K562 (cell line): Measurements from ENCODE around the gene DALRD3. TPM values are rescaled to one million over a fixed set of nuclear protein-coding genes. Genes with fewer than 3 reads are reported as not detected.
A peak's percentile ranks its signal among the peaks of the same experiment; 100 is the strongest.

Experiments used
- HCFC1 ChIP-seq: IDR thresholded peaks from 2 replicates; pipeline ENCODE4 v1.6.1; 2012; ENCODE audit warnings: low read depth, low read length, improper control_type of control experiment
- HNRNPH1 ChIP-seq: fragments of 200-400 bp; formaldehyde crosslinking; optimal IDR thresholded peaks from 2 replicates; pipeline ENCODE3; 2017; ENCODE audit warnings: low read depth, mild to moderate bottlenecking, low read length, moderate library complexity
- HNRNPK ChIP-seq: fragments of 200-400 bp; formaldehyde crosslinking; IDR thresholded peaks from one replicate; pipeline ENCODE4 v1.6.1; 2018; ENCODE audit warnings: mild to moderate bottlenecking, low read depth, low read length; ENCODE audit not compliant: poor library complexity, severe bottlenecking
- HNRNPL ChIP-seq: fragments of 200-400 bp; formaldehyde crosslinking; IDR thresholded peaks from 2 replicates; pipeline ENCODE4 v1.6.1; 2017; ENCODE audit warnings: low read depth, mild to moderate bottlenecking, low read length
- JUN ChIP-seq, 2 experiments: sonication (generic) in 1 of 2; formaldehyde crosslinking in 1 of 2; IDR thresholded peaks; 2 replicates each; pipeline versions ENCODE4 v1.6.1 to v1.8.0; 2012 to 2022; ENCODE audit warnings: borderline replicate concordance in 2 of 2, mild to moderate bottlenecking in 2 of 2, improper control_type of control experiment in 1 of 2, low read depth in 1 of 2, low read length in 1 of 2, missing genetic modification reagents in 1 of 2
- MAFG ChIP-seq: fragments of 450-650 bp; conservative IDR thresholded peaks from 2 replicates; pipeline ENCODE4 v1.6.1; 2016; ENCODE audit warnings: missing genetic modification characterization, missing compliant biosample characterization
- PHF20 ChIP-seq: fragments of 450-650 bp; IDR thresholded peaks from 2 replicates; pipeline ENCODE4 v1.6.1; 2018; ENCODE audit not compliant: partially characterized antibody
- RBBP5 ChIP-seq: fragments of 200-600 bp; sonication (generic); IDR thresholded peaks from 2 replicates; pipeline ENCODE4 v1.6.1; 2012; ENCODE audit warnings: borderline replicate concordance, mild to moderate bottlenecking, low read length, control low read depth, inconsistent platforms; ENCODE audit not compliant: insufficient read depth, poor library complexity, severe bottlenecking
- SOX6 ChIP-seq: fragments of 450-650 bp; IDR thresholded peaks from 2 replicates; pipeline ENCODE4 v1.6.1; 2014; ENCODE audit warnings: mild to moderate bottlenecking
- TCF3 ChIP-seq: sonication (generic); formaldehyde crosslinking; IDR thresholded peaks from 2 replicates; pipeline ENCODE4 v1.4.0; 2020; ENCODE audit warnings: mild to moderate bottlenecking, missing genetic modification reagents
- THAP7 ChIP-seq: fragments of 250-450 bp; sonication (Bioruptor Pico); IDR thresholded peaks from 2 replicates; pipeline ENCODE4 v1.5.0; 2021
- TRIM28 ChIP-seq: fragments of 450-650 bp; IDR thresholded peaks from 2 replicates; pipeline ENCODE4 v1.6.1; 2017
- TSHZ1 ChIP-seq: fragments of 250-450 bp; sonication (Bioruptor Pico); IDR thresholded peaks from 2 replicates; pipeline ENCODE4 v1.4.0; 2020; ENCODE audit warnings: mild to moderate bottlenecking, moderate library complexity
- ZNF280A ChIP-seq: fragments of 450-650 bp; IDR thresholded peaks from 2 replicates; pipeline ENCODE4 v1.6.1; 2018; ENCODE audit warnings: mild to moderate bottlenecking, low read depth; ENCODE audit not compliant: partially characterized antibody
- ZNF586 ChIP-seq: fragments of 450-650 bp; formaldehyde crosslinking; conservative IDR thresholded peaks from 2 replicates; pipeline ENCODE4 v1.4.0; 2020; ENCODE audit warnings: mild to moderate bottlenecking, moderate library complexity
- ZNF668 ChIP-seq: fragments of 250-450 bp; sonication (Bioruptor Pico); IDR thresholded peaks from 2 replicates; pipeline ENCODE4 v1.8.0; 2022; ENCODE audit warnings: mild to moderate bottlenecking, inconsistent platforms
- polyA plus RNA-seq, 8 experiments: library from polyadenylated mRNA; depleted of rRNA in 4 of 8; stranded (reverse) in 5 of 8; unstranded in 3 of 8; fragments of >200 nt; fragmentation: Nextera tagmentation in 2 of 8; fragmentation: Illumina TruSeq in 1 of 8; extraction: Ambion mirVana in 2 of 8; extraction: Trizol in 1 of 8; gene quantifications; 2 replicates each; pipeline versions ENCODE4 v1.2.1 to v1.2.3, GENCODE V29; 2011 to 2014; ENCODE audit warnings: inconsistent platforms in 1 of 8, missing spikeins in 1 of 8
- total RNA-seq, 7 experiments: library from RNA; depleted of rRNA in 6 of 7; stranded (reverse); fragments of >200 nt in 6 of 7; fragmentation: Illumina TruSeq in 2 of 7; extraction: Trizol in 2 of 7; gene quantifications; 2 replicates each; pipeline versions ENCODE4 v1.2.1 to v1.2.3, GENCODE V29; 2011 to 2021; ENCODE audit warnings: low replicate concordance in 1 of 7
- TF ChIP-seq, protein P1 (sequence below): fragments of 450-650 bp; IDR thresholded peaks from 2 replicates; pipeline ENCODE4 v1.6.1; 2016; ENCODE audit warnings: mild to moderate bottlenecking

DALRD3 gene
- total and polyA plus RNA-seq, 9 of the 15 experiments (the other 6 are each of a cell fraction or from before 2014, with no cell fraction given) = 6.6 to 31.3 (median 14.4) TPM

DNA sequence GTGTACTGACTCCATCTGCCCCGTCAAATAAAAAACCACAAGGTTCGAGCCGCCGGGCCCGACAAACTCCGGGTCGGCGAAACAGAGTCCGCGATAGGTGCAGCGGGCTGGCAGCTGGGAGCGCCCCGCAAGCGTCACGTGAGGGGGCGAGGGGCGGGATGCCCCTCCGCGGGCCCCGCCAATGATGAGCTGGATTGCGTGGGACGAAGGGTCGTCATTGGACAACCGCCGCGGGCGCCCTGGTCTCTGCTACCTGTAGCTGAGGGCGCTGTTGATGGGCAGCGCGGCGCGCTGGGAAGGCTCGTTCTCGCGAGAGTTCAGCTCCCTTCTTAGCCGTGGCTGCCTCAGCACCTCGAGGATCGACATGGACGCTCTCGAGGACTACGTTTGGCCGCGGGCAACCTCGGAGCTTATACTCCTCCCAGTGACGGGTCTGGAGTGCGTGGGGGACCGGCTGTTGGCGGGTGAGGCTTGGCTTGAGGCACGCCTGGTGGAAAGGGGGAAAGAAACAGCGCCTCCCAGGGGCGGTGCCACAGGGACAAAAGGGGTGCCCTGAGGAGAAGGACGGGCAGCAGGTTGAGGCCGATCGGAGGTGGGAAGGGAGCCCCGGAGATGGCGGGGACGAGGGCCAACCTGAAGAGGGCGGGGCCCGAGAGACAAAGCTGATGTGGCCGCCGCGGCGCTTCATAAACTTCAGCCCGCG, 11.2 kb downstream of the DALRD3 start, which contains the start of gene WDR6 (continued):
- no peak for TF ChIP-seq ZNF280A
- no peak for TF ChIP-seq JUN (IDR thresholded peaks at IDR 0.05; ENCODE audit: borderline replicate concordance, low read depth, low read length)
- no peak for TF ChIP-seq JUN (CRISPR knock-in tag; IDR thresholded peaks at IDR 0.05; ENCODE audit: borderline replicate concordance)
- no peak for TF ChIP-seq TSHZ1
- peak; percentile 16; the same call in 1 of the 2 replicates for TF ChIP-seq HNRNPL
- no peak for TF ChIP-seq ZNF668 (CRISPR knock-in tag)
- peak; percentile 31; the same call in 1 of the 2 replicates for TF ChIP-seq SOX6
- no peak for TF ChIP-seq ZNF586 (CRISPR knock-in tag)
- TF ChIP-seq THAP7 (CRISPR knock-in tag) = no peak
- TF ChIP-seq HNRNPK = no peak
- TF ChIP-seq TRIM28 = no peak
- no peak for TF ChIP-seq HNRNPH1
- TF ChIP-seq RBBP5 = no peak
- no peak for TF ChIP-seq MAFG
- TF ChIP-seq PHF20 = peak; percentile 58
- TF ChIP-seq, protein P1, sequence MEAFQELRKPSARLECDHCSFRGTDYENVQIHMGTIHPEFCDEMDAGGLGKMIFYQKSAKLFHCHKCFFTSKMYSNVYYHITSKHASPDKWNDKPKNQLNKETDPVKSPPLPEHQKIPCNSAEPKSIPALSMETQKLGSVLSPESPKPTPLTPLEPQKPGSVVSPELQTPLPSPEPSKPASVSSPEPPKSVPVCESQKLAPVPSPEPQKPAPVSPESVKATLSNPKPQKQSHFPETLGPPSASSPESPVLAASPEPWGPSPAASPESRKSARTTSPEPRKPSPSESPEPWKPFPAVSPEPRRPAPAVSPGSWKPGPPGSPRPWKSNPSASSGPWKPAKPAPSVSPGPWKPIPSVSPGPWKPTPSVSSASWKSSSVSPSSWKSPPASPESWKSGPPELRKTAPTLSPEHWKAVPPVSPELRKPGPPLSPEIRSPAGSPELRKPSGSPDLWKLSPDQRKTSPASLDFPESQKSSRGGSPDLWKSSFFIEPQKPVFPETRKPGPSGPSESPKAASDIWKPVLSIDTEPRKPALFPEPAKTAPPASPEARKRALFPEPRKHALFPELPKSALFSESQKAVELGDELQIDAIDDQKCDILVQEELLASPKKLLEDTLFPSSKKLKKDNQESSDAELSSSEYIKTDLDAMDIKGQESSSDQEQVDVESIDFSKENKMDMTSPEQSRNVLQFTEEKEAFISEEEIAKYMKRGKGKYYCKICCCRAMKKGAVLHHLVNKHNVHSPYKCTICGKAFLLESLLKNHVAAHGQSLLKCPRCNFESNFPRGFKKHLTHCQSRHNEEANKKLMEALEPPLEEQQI = no peak
- TF ChIP-seq TCF3 = no peak
- no peak for TF ChIP-seq HCFC1
